ENCODE results near the gene BICRA. TPM values are rescaled to one million over a fixed set of nuclear protein-coding genes. Genes with fewer than 3 reads are reported as not detected.

Gene BICRA
- total and polyA plus RNA-seq, 2 experiments from 2014 or later: 3.0 to 13.5 TPM

DNA sequence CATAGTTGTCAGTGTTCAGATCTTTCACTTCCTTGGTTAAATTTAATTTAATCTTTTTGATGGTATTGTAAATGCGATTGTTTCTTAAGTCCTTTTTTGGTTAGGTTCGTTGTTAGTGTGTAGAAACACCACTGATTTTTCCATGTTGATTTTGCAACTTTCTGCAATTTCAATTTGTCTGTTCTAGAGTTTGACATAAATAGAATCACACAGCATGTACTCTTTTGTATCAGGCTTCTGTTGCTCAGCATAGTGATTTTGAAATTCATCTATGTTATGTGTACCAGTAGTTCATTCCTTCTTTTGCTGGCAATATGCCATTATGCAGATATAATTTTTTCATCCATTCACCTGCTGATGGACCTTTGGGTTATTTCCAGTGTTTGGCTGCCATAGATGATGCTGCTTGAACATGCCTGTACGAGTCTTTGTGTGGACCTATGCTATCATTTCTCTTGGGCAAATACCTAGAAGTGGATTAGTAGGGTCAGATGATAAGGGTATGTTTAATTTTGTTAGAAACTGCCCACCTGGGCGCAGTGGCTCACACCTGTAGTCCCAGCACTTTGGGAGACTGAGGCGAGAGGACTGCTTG is 33.1 kb downstream of the BICRA start:
- Histone ChIP-seq H3K4me3 (no peak overlapping the region), H3K4me1 (ENCODE audit: low read depth) (no peaks in the 10 kb centered on the region), H3K36me3 (no peaks in the 10 kb centered on the region), H3K9me3 (ENCODE audit: low read depth) (no peaks in the 10 kb centered on the region), H3K27ac (no peak overlapping the region), H3K27me3 (no peaks in the 10 kb centered on the region)
- DNase-seq (ENCODE audit: low read depth in 1 of 2, low spot score in 1 of 2): peak in 1 of 2 donors; percentile 39
- TF ChIP-seq, protein P1, sequence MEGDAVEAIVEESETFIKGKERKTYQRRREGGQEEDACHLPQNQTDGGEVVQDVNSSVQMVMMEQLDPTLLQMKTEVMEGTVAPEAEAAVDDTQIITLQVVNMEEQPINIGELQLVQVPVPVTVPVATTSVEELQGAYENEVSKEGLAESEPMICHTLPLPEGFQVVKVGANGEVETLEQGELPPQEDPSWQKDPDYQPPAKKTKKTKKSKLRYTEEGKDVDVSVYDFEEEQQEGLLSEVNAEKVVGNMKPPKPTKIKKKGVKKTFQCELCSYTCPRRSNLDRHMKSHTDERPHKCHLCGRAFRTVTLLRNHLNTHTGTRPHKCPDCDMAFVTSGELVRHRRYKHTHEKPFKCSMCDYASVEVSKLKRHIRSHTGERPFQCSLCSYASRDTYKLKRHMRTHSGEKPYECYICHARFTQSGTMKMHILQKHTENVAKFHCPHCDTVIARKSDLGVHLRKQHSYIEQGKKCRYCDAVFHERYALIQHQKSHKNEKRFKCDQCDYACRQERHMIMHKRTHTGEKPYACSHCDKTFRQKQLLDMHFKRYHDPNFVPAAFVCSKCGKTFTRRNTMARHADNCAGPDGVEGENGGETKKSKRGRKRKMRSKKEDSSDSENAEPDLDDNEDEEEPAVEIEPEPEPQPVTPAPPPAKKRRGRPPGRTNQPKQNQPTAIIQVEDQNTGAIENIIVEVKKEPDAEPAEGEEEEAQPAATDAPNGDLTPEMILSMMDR (IDR thresholded peaks at IDR 0.05; ENCODE audit: low read depth, low read length): no peak

DNA sequence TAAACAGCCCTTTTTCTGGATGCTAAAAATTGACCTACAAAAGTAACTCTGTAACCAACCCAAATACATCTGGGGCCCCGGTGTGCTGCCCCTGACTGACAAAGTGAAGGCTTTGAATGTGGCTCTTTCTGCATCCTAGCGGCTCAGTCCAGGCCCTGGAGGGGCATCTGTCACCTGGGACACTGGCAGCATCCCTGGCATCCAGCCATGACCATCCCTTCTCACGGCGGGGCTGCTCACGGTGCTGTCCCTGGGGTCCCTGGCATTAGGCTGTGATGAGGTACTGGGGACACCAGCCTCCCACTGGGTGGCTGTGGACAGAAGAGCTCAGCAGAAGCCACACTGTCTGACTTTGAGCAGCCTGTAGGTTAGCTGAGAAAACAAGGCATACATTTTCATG is 34.3 kb downstream of the BICRA start:
- TF ChIP-seq, protein P1 (IDR thresholded peaks at IDR 0.05; ENCODE audit: low read depth, low read length): no peak
- H3K9me3 ChIP-seq (ENCODE audit: low read depth): no peaks in the 10 kb centered on the region

GRCh38 chr19:47644199-47644598 is 35.3 kb downstream of the BICRA start:
- no peaks in the 10 kb centered on the region for H3K9me3 ChIP-seq (ENCODE audit: low read depth)
- TF ChIP-seq, protein P1 (IDR thresholded peaks at IDR 0.05; ENCODE audit: low read depth, low read length): no peak
- no peaks in the 10 kb centered on the region for H3K27me3 ChIP-seq
- no peak overlapping the region for H3K4me3 ChIP-seq
- no peaks in the 10 kb centered on the region for H3K4me1 ChIP-seq (ENCODE audit: low read depth)
- H3K27ac ChIP-seq: peak overlapping the region; percentile 4
- no peak for DNase-seq (ENCODE audit: low read depth in 1 of 2, low spot score in 1 of 2)
- H3K36me3 ChIP-seq: no peaks in the 10 kb centered on the region

More for the DNA sequence above, 34.3 kb downstream of the BICRA start:
- Histone ChIP-seq H3K27me3 (no peaks in the 10 kb centered on the region), H3K27ac (no peak overlapping the region), H3K4me3 (no peak overlapping the region), H3K36me3 (no peaks in the 10 kb centered on the region), H3K4me1 (ENCODE audit: low read depth) (no peaks in the 10 kb centered on the region)
- DNase-seq (ENCODE audit: low read depth in 1 of 2, low spot score in 1 of 2): no peak

GRCh38 chr19:47644743-47645482 is 36.0 kb downstream of the BICRA start:
- no peaks in the 10 kb centered on the region for H3K36me3 ChIP-seq
- H3K9me3 ChIP-seq (ENCODE audit: low read depth): no peaks in the 10 kb centered on the region
- no peaks in the 10 kb centered on the region for H3K27me3 ChIP-seq
- no peak for DNase-seq (ENCODE audit: low read depth in 1 of 2, low spot score in 1 of 2)
- no peaks in the 10 kb centered on the region for H3K4me1 ChIP-seq (ENCODE audit: low read depth)
- TF ChIP-seq, protein P1 (IDR thresholded peaks at IDR 0.05; ENCODE audit: low read depth, low read length): no peak
- H3K4me3 ChIP-seq: no peak overlapping the region
- peak overlapping the region; percentile 4 for H3K27ac ChIP-seq

DNA sequence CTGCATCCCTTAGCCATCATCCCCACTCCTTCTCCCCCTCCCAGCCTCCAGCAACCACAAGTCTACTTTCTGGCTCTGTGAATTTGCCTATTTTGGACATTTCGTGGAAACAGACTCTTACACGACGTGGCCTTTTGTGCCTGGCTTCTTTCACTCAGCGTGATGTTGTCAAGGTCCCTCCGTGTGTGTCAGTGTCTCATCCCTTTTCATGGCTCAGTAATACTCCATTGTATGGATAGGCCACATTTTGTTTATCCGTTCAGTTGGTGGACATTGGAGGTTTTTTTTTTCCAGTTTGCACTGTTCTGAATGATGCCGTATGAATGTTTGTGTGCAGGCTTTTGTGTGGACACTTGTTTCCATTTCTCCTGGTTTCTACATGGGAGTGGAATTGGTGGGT is 38.0 kb downstream of the BICRA start:
- Histone ChIP-seq H3K4me3 (no peak overlapping the region), H3K36me3 (no peaks in the 10 kb centered on the region), H3K27ac (no peak overlapping the region), H3K27me3 (no peaks in the 10 kb centered on the region), H3K4me1 (ENCODE audit: low read depth) (no peaks in the 10 kb centered on the region), H3K9me3 (ENCODE audit: low read depth) (no peaks in the 10 kb centered on the region)
- DNase-seq (ENCODE audit: low read depth in 1 of 2, low spot score in 1 of 2): no peak
- TF ChIP-seq, protein P1 (IDR thresholded peaks at IDR 0.05; ENCODE audit: low read depth, low read length): no peak

Data from cardiac muscle cell (in vitro differentiated cells and primary cell).